CD4-positive, alpha-beta T cell treated with Interleukin-17A for 1 hour (primary cell): Measurements from ENCODE around the gene AGFG1.
"Not testable (repeated sequence)": the region's sequence is repeated elsewhere in the genome, so short reads cannot be mapped to it uniquely, and the experiment has no call there.

Experiments
- DNase-seq: peaks from one replicate; pipeline ENCODE4 v3.0.0-alpha.2; 2020

The AGFG1 gene

DNA sequence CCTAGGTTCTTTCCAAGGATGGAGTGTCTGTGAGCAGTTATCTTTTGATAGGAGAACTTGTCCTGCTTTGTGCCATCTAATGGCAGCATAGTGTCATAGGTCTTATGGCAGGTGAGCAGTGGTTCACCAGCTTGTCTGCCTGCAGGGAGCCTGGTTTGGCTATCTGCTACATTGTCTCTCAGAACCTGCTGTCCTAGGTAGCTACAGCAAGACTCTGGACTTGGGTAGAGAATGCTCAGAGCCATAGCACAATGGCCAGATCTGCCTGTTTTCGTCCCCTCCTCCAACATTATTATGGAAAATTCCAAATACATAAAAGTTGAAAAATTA lies 28.3 kb downstream of the AGFG1 start:
- no peak for DNase-seq

DNA sequence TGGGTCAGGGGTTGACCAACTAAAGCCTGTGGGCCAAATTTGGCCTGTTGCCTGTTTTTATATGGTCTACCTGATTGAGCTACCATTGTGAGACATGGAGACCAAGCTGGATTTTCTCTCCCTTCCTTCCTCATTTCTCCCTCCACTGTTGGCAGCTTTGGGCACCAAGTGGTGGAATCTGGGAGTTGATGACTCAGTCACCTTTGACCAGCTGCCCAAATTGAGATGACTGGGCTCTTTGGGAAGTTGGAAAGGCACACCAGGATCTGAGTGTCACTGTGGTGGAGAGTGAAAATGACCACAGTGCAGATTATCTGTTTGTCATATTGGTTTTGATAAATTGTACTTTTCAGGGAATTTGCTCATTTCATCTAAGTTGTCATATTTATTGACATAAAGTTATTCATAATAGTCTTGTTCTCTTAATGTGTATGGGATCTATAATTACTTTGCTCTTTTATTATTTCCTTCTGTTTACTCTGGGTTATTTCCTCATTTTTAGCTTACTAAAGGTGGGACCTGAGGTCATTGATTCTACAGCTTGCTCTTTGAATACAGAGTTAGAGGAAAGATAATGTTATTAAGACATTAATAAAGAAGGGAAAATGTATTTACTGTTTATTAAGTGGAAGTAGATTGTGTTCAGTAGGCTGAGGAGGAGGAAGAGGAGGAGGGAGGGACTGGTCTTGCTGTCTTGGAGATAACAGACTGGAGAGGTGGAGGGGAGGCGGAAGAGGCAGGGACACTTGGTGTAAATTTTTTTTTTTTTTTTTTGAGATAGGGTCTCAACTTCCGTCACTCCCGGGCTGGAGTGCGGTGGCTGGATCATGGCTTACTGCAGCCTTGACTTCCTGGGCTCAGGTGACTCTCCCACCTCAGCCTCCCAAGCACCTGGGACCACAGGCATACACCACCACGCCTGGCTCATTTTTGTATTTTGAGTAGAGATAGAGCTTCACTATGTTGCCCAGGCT lies 31.8 kb downstream of the AGFG1 start:
- DNase-seq: no peak

GRCh38 chr2:227504700-227505099 lies 32.7 kb downstream of the AGFG1 start:
- no peak for DNase-seq

- no peak for DNase-seq
These were observed 34.5 kb downstream of the AGFG1 start for GRCh38 chr2:227506456-227506855.

GRCh38 chr2:227507963-227508362 lies 36.0 kb downstream of the AGFG1 start:
- no peak for DNase-seq

GRCh38 chr2:227509076-227509475 lies 37.1 kb downstream of the AGFG1 start:
- DNase-seq: no peak

DNA sequence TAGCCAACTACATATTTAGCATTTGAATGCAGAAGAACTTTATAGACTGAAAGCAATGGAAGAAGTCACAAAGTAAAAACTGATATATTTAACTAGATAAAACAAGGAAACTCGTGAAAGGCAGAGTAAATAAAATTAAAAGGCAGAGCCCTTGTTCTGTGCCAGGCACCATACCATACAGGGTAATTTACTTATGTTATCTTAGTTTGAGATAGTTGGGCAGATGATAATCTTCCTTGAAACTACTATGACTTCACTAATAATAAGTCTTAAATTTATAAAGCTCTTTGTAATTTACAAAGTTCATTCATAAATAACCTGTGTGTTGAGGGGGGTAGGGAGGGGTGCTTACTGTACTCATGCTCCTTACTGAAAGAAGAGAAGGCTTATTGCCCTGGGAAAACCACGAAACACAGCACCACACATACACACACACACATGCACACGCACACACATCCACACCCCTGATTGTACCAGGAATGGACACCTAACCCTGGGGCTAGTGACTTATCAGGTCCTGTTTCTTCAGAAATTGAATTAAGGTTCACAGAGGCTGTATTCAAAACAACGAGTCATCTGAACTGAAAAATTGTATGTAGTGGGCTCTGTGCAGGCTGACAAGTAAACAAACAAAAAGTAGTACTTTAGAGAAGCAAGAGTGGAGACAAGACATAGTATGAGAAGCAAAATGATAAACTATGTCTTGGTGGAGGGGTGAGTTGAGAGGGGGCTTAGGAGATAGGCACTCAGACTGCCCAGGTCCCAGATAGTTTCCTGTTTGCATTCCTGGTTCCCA lies 38.1 kb downstream of the AGFG1 start:
- DNase-seq: no peak

GRCh38 chr2:227510620-227510958 lies 38.6 kb downstream of the AGFG1 start:
- DNase-seq: no peak

- DNase-seq: no peak
These were observed 39.4 kb downstream of the AGFG1 start for GRCh38 chr2:227511239-227511930.

DNA sequence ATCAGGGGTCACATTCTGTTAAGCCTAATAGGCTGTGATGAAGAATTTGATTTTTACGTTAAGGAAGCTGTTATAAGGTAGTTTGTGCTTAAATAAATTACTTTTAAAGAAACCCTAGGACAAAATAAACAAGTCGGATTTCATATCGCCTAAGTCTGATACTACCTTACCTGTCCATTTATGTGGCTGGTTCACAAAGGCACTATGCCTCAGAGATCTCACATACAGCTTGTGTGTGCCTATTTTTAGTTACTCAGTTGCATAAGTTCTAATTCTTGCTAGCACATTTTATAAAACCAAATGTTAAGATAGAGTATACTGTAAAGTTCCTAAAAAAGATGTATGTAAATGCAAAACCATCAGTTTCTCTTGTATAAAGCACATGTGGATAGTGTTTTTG lies 40.0 kb downstream of the AGFG1 start:
- no peak for DNase-seq

GRCh38 chr2:227513113-227513512 lies 41.2 kb downstream of the AGFG1 start:
- no peak for DNase-seq

DNA sequence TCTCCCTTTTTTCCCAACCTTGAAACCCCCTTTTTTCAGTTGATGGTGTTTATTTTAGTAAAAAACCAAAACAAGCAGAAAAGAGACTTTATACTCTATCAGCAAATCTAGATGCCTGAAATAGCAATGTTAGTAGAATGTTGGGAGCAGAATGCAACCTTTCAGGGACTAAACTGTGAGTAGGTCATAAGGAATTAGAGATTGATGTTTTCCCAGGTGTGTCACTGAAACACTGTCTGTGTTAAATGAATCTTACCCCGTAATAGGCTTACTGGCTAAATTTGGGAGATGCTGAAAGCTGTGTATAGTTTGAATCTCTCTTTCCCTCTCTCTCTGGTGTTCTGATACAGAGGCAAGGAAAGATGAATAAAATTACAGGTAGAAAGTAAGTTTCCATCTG lies 43.8 kb downstream of the AGFG1 start:
- DNase-seq: no peak

GRCh38 chr2:227517724-227518123 lies 45.8 kb downstream of the AGFG1 start:
- DNase-seq: no peak

- not testable (repeated sequence) for DNase-seq
These were observed 46.4 kb downstream of the AGFG1 start for GRCh38 chr2:227518278-227518865.

- not testable (repeated sequence) for DNase-seq
These were observed 49.2 kb downstream of the AGFG1 start for GRCh38 chr2:227521178-227521577.

DNA sequence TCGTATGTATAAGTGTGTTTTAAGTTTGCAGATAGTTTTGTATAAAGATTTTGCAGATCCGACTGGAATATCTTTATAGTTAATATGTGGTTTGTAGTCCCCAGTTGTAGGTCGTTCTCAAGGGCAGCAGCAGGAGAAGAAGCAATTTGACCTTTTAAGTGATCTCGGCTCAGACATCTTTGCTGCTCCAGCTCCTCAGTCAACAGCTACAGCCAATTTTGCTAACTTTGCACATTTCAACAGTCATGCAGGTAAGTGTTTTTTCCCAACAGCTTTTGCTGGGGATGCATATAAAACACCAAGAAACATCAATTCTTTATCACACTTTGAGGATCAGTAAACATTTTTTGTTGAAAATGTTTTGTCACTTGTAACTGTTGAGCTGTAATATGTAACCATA lies 52.7 kb downstream of the AGFG1 start:
- no peak for DNase-seq

- DNase-seq: no peak
These were observed 55.4 kb downstream of the AGFG1 start for GRCh38 chr2:227527351-227527750.

GRCh38 chr2:227528803-227529202 lies 56.8 kb downstream of the AGFG1 start:
- DNase-seq: no peak

GRCh38 chr2:227529871-227530270 lies 57.9 kb downstream of the AGFG1 start:
- DNase-seq: no peak

DNA sequence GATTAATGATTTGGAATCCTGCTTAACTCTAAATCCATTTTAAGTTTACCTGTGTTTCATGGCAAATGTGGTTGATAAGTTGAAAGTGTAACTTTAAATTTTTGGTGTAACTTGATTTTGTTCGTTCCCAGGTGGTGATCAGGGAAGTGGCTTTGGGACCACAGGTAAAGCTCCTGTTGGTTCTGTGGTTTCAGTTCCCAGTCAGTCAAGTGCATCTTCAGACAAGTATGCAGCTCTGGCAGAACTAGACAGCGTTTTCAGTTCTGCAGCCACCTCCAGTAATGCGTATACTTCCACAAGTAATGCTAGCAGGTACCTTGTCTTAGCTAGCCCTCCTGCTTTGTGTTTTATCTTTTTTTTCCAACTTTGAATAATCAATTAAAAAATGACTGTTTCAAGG lies 62.8 kb downstream of the AGFG1 start:
- DNase-seq: no peak

DNA sequence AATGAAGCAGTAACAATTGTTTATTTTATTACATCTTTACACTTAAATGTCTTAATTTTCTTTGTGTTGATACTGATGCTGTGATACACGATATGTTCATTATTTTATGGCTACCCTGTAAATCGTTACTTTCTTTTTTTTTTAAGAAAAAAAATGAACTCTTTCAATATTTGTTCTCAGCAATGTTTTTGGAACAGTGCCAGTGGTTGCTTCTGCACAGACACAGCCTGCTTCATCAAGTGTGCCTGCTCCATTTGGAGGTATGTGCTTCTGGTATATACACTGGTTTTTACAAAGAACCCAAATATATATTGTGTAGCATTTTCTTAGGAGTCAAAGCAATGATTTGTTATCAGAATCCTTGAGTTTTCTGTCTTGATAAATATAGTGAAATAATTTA lies 64.5 kb downstream of the AGFG1 start:
- no peak for DNase-seq

GRCh38 chr2:227539465-227539956 lies 67.6 kb downstream of the AGFG1 start:
- DNase-seq: no peak

- not testable (repeated sequence) for DNase-seq
These were observed 68.4 kb downstream of the AGFG1 start for GRCh38 chr2:227540352-227540751.
